GM12873 (cell line): ENCODE measurements around the gene RNF166.

Source experiments
- CTCF ChIP-seq: IDR thresholded peaks from 2 replicates; pipeline ENCODE4 v1.5.1; 2012; ENCODE audit warnings: low read depth, mild to moderate bottlenecking, moderate library complexity, low read length, control low read depth; ENCODE audit not compliant: insufficient read depth; ENCODE audit errors: missing control alignments

The RNF166 gene

GRCh38 chr16:88702371-88703210, 3.6 kb downstream of the RNF166 start:
- no peak for TF ChIP-seq CTCF

DNA sequence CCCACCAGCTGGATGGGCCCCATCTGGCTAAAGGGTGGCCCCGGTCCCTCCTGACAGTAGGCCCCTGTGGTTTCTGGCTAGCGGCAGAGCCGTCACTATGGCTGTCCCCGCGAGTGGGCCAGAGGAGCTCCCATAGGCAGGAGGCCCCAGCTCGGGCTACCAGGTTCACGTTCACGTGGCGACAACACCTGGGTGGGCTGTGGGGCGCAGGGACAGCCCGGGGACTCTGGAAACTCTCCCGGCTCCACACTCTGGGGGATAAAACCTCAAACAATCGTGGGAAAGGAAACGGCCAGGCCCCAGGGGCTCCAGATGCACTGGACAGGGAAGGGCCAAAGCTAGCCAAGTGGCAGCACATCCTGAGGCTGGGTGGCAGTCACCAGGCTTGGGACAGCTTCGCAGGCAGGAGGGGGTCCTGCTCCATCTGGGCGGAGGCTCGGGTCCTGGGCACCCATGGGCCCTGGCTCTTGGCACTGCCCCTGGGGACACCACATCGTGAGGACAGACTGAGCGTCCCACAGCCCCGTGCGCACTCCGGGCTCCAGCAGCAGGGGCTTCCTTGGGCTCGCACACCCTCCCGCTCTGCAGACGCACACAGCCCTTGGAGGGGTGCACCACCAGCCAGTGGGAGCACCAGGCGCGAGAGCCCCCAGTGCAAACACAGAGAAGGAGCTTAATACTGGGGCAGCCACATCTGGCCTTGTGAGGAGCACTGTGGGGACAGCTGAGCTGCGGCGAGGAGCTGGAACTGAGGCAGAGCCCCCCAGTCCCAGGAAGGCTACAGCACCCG, 4.4 kb downstream of the RNF166 start:
- TF ChIP-seq CTCF, result no peak

GRCh38 chr16:88700636-88701482, 5.3 kb downstream of the RNF166 start:
- no peak for TF ChIP-seq CTCF

- no peak for TF ChIP-seq CTCF
These were observed 5.9 kb downstream of the RNF166 start for GRCh38 chr16:88700322-88700635.

DNA sequence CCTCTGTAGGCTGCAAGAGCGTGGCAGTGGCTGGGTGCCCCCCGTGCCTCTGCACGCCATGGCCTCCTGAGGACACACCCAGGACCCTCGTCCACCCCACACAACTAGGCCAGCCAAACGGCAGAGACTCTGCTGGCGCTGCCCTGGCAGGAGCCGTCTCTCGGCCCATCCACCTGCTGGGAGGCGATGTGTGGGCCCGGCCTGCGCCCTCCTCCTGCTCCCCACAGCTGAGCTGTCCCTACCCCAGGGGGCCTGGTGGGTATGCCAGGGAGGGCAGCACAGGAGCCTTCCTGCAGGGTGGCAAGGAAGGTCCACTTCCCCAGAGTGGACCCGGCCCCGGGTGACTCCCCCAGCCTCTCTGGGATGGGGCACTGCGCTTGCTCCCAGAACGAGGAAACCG, 7.0 kb downstream of the RNF166 start:
- no peak for TF ChIP-seq CTCF

DNA sequence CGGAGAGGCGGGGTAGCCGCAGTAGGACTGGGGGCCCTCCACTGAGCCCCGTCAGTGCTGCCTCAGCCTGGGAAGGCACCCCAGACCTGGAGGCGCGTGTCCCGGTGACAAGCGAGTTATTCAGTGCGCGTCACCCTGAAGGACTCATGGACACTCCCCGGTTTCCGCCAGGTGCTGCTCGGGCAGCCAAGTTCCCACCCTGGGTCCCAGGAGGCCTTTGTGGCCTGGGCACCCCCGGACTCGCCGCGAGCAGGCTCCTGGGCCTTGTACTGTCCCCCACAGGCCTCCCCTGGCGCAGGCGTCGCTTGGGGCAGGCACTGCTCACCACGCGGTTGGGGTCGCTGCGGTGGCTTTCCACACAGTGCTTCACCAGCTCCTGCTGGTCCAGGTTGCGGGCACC, 7.6 kb downstream of the RNF166 start:
- no peak for TF ChIP-seq CTCF
